Karpas-422 (cell line): Measurements from ENCODE around the gene HS3ST1. TPM values are rescaled to one million over a fixed set of nuclear protein-coding genes. Genes with fewer than 3 reads are reported as not detected.

Source experiments
- DNase-seq: peaks from one replicate; pipeline ENCODE4 v3.0.0-alpha.2; 2015
- H2AFZ ChIP-seq: fragments of 200-600 bp; sonication (generic); 2 replicates; pipeline ENCODE4 v1.6.1; 2014; ENCODE audit warnings: antibody characterized with exemption, low read length, mixed read lengths
- H3K27ac ChIP-seq: fragments of 200-600 bp; sonication (generic); 2 replicates; pipeline ENCODE4 v1.5.1; 2014; ENCODE audit warnings: mild to moderate bottlenecking, low read length, moderate library complexity
- H3K27me3 ChIP-seq: fragments of 200-600 bp; sonication (generic); 2 replicates; pipeline ENCODE4 v1.6.1; 2014; ENCODE audit warnings: low read length, mixed read lengths
- H3K36me3 ChIP-seq: fragments of 200-600 bp; sonication (generic); 2 replicates; pipeline ENCODE4 v1.6.1; 2014; ENCODE audit warnings: low read length, mixed read lengths; ENCODE audit not compliant: insufficient read depth
- H3K4me1 ChIP-seq: fragments of 200-600 bp; sonication (generic); 2 replicates; pipeline ENCODE4 v1.6.1; 2014; ENCODE audit warnings: mild to moderate bottlenecking, low read length, mixed read lengths
- H3K4me2 ChIP-seq: fragments of 200-600 bp; sonication (generic); 2 replicates; pipeline ENCODE4 v1.6.1; 2014; ENCODE audit warnings: low read length, low read depth, mild to moderate bottlenecking; ENCODE audit not compliant: poor library complexity, severe bottlenecking
- H3K4me3 ChIP-seq: fragments of 200-600 bp; sonication (generic); 2 replicates; pipeline ENCODE4 v1.5.1; 2014; ENCODE audit warnings: mild to moderate bottlenecking, antibody characterized with exemption, low read length, mixed read lengths
- H3K79me2 ChIP-seq: fragments of 200-600 bp; sonication (generic); 2 replicates; pipeline ENCODE4 v1.6.1; 2014; ENCODE audit warnings: mild to moderate bottlenecking, low read length, mixed read lengths
- H3K9ac ChIP-seq: fragments of 200-600 bp; sonication (generic); 2 replicates; pipeline ENCODE4 v1.6.0; 2014; ENCODE audit warnings: low read length
- H3K9me2 ChIP-seq: fragments of 200-600 bp; sonication (generic), shearing (Covaris generic); replicated peaks from 2 replicates; pipeline ENCODE4 v1.6.0; 2014; ENCODE audit warnings: mild to moderate bottlenecking, low read length, moderate library complexity; ENCODE audit not compliant: insufficient read depth
- H3K9me3 ChIP-seq: fragments of 300-700, 200-600 bp; sonication (generic); 2 replicates; pipeline ENCODE4 v1.6.1; 2014; ENCODE audit warnings: low read length, mixed read lengths
- H4K20me1 ChIP-seq: fragments of 200-600 bp; sonication (generic); 2 replicates; pipeline ENCODE4 v1.6.1; 2014; ENCODE audit warnings: mild to moderate bottlenecking, antibody characterized with exemption, low read length, low read depth; ENCODE audit not compliant: insufficient read depth
- total RNA-seq: library from RNA; depleted of rRNA; stranded (reverse); fragments of >200 nt; shearing (Covaris generic); gene quantifications from 2 replicates; pipeline ENCODE4 v1.2.3, GENCODE V29; 2014; ENCODE audit warnings: low replicate concordance

HS3ST1 gene
- total RNA-seq, 1 experiment from 2014 or later = not detected

GRCh38 chr4:11429699-11430045 lies 978 bp upstream of the HS3ST1 start:
- H3K79me2 ChIP-seq = no peaks in the 10 kb centered on the region
- no peak overlapping the region for H3K27ac ChIP-seq
- H3K4me1 ChIP-seq = no peaks in the 10 kb centered on the region
- H3K4me3 ChIP-seq = no peak overlapping the region
- no peak overlapping the region for H3K4me2 ChIP-seq
- no peaks in the 10 kb centered on the region for H3K36me3 ChIP-seq
- no peak overlapping the region for H3K9ac ChIP-seq
- no peaks in the 10 kb centered on the region for H3K27me3 ChIP-seq
- H2AFZ ChIP-seq = no peak overlapping the region
- no peaks in the 10 kb centered on the region for H4K20me1 ChIP-seq
- DNase-seq = no peak
- no peaks in the 10 kb centered on the region for H3K9me3 ChIP-seq
- no peaks in the 10 kb centered on the region; the same call in 1 of the 2 replicates for H3K9me2 ChIP-seq

GRCh38 chr4:11428899-11429698 lies 405 bp upstream of the HS3ST1 start:
- no peak for DNase-seq
- H3K27ac ChIP-seq = no peak overlapping the region
- no peak overlapping the region for H3K9ac ChIP-seq
- no peaks in the 10 kb centered on the region for H4K20me1 ChIP-seq
- H3K9me3 ChIP-seq = no peaks in the 10 kb centered on the region
- no peaks in the 10 kb centered on the region for H3K4me1 ChIP-seq
- H3K27me3 ChIP-seq = no peaks in the 10 kb centered on the region
- H3K9me2 ChIP-seq = no peaks in the 10 kb centered on the region; the same call in 1 of the 2 replicates
- H3K4me3 ChIP-seq = no peak overlapping the region
- H3K36me3 ChIP-seq = no peaks in the 10 kb centered on the region
- H3K4me2 ChIP-seq = no peak overlapping the region
- H3K79me2 ChIP-seq = no peaks in the 10 kb centered on the region
- H2AFZ ChIP-seq = no peak overlapping the region

GRCh38 chr4:11427121-11427996 lies 1.3 kb downstream of the HS3ST1 start:
- Histone ChIP-seq H3K79me2 (no peaks in the 10 kb centered on the region), H3K4me2 (no peak overlapping the region), H3K4me3 (no peak overlapping the region), H3K36me3 (no peaks in the 10 kb centered on the region), H3K27ac (no peak overlapping the region), H2AFZ (no peak overlapping the region), H3K4me1 (no peaks in the 10 kb centered on the region), H3K9me3 (no peaks in the 10 kb centered on the region), H3K9me2 (no peaks in the 10 kb centered on the region), H3K9ac (no peak overlapping the region), H3K27me3 (no peaks in the 10 kb centered on the region), H4K20me1 (no peaks in the 10 kb centered on the region)
- no peak for DNase-seq

GRCh38 chr4:11426731-11427120 lies 2.0 kb downstream of the HS3ST1 start:
- no peaks in the 10 kb centered on the region for H3K27me3 ChIP-seq
- no peak overlapping the region for H3K27ac ChIP-seq
- H3K9ac ChIP-seq = no peak overlapping the region
- H3K4me1 ChIP-seq = no peaks in the 10 kb centered on the region
- no peak overlapping the region for H3K4me3 ChIP-seq
- no peaks in the 10 kb centered on the region for H3K79me2 ChIP-seq
- no peaks in the 10 kb centered on the region for H3K9me2 ChIP-seq
- H3K9me3 ChIP-seq = no peaks in the 10 kb centered on the region
- no peaks in the 10 kb centered on the region for H4K20me1 ChIP-seq
- DNase-seq = no peak
- H2AFZ ChIP-seq = no peak overlapping the region
- no peaks in the 10 kb centered on the region for H3K36me3 ChIP-seq
- no peak overlapping the region for H3K4me2 ChIP-seq

GRCh38 chr4:11426003-11426402 lies 2.7 kb downstream of the HS3ST1 start:
- Histone ChIP-seq H3K9me3 (no peaks in the 10 kb centered on the region), H3K36me3 (no peaks in the 10 kb centered on the region), H3K4me3 (no peak overlapping the region), H3K27ac (no peak overlapping the region), H3K4me2 (no peak overlapping the region), H3K9ac (no peak overlapping the region), H3K27me3 (no peaks in the 10 kb centered on the region), H4K20me1 (no peaks in the 10 kb centered on the region), H2AFZ (no peak overlapping the region), H3K9me2 (no peaks in the 10 kb centered on the region), H3K79me2 (no peaks in the 10 kb centered on the region), H3K4me1 (no peaks in the 10 kb centered on the region)
- DNase-seq = no peak

- Histone ChIP-seq H3K9me2 (no peaks in the 10 kb centered on the region), H3K27me3 (no peaks in the 10 kb centered on the region), H3K4me1 (no peaks in the 10 kb centered on the region), H3K79me2 (no peaks in the 10 kb centered on the region), H3K9me3 (no peaks in the 10 kb centered on the region), H3K27ac (no peak overlapping the region), H3K9ac (no peak overlapping the region), H3K36me3 (no peaks in the 10 kb centered on the region), H3K4me3 (no peak overlapping the region), H3K4me2 (no peak overlapping the region), H4K20me1 (no peaks in the 10 kb centered on the region), H2AFZ (no peak overlapping the region)
- DNase-seq = no peak
These were observed 3.8 kb downstream of the HS3ST1 start for GRCh38 chr4:11424856-11425255.

GRCh38 chr4:11424000-11424399 lies 4.7 kb downstream of the HS3ST1 start:
- Histone ChIP-seq H3K79me2 (no peaks in the 10 kb centered on the region), H3K27ac (no peak overlapping the region), H3K9me3 (no peaks in the 10 kb centered on the region), H2AFZ (no peak overlapping the region), H3K4me2 (no peak overlapping the region), H3K9me2 (no peaks in the 10 kb centered on the region), H3K4me3 (no peak overlapping the region), H3K4me1 (no peaks in the 10 kb centered on the region), H3K9ac (no peak overlapping the region), H3K27me3 (no peaks in the 10 kb centered on the region), H4K20me1 (no peaks in the 10 kb centered on the region), H3K36me3 (no peaks in the 10 kb centered on the region)
- DNase-seq = peak; percentile 74

GRCh38 chr4:11423465-11423864 lies 5.2 kb downstream of the HS3ST1 start:
- Histone ChIP-seq H3K9ac (no peak overlapping the region), H3K4me2 (no peak overlapping the region), H3K9me2 (no peaks in the 10 kb centered on the region), H3K4me1 (no peaks in the 10 kb centered on the region), H4K20me1 (no peaks in the 10 kb centered on the region), H3K27me3 (no peaks in the 10 kb centered on the region), H2AFZ (no peak overlapping the region), H3K9me3 (no peaks in the 10 kb centered on the region), H3K27ac (no peak overlapping the region), H3K4me3 (no peak overlapping the region), H3K79me2 (no peaks in the 10 kb centered on the region), H3K36me3 (no peaks in the 10 kb centered on the region)
- no peak for DNase-seq
